Kidney glomerular epithelial cell (primary cell): ENCODE data around the gene FRS2.
"Not testable (repeated sequence)": the region's sequence is repeated elsewhere in the genome, so short reads cannot be mapped to it uniquely, and the experiment has no call there.

ENCODE experiments used
- DNase-seq: peaks from one replicate; lab custom pipeline; 2025; lab: John Stamatoyannopoulos, UW

FRS2 gene

DNA sequence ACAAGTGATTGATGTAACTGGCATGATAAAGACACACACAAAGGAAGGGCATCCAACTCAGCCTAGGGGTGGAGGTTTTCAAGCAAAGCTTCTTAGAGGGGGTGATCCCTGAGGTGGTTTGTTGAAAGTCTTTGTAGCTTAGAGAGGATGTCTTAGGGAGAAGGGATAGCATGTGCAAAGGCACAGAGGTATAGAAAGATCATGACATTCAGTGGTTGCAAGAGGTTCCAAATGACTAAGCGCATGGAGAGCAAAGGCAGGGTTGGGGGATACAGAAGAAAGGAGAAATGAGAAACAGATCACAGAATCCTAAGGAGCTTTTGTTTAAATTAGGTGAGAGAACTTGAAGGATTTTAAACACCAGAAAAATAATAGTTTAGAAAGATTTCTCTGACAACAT is 109.9 kb downstream of the FRS2 start:
- no peak for DNase-seq

DNA sequence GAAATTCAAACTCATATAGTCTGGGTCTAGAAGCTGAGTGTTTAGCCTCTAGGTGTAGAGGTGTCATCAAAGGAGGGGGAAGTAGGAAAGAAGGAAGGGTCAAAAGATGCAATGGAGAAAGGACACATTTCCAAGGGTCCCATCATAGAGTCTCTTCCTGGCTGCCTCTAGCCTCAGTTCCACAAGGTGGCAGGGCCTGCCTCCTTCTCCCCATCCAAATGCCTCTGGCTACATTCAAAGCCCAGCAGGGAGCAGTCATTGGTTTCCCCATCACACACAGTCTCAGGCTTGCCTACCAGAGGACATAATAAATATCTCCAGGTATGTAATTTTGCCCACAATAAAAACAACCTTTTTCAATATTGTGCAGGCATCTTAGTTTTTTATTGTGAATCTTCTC is 113.0 kb downstream of the FRS2 start:
- no peak for DNase-seq

DNA sequence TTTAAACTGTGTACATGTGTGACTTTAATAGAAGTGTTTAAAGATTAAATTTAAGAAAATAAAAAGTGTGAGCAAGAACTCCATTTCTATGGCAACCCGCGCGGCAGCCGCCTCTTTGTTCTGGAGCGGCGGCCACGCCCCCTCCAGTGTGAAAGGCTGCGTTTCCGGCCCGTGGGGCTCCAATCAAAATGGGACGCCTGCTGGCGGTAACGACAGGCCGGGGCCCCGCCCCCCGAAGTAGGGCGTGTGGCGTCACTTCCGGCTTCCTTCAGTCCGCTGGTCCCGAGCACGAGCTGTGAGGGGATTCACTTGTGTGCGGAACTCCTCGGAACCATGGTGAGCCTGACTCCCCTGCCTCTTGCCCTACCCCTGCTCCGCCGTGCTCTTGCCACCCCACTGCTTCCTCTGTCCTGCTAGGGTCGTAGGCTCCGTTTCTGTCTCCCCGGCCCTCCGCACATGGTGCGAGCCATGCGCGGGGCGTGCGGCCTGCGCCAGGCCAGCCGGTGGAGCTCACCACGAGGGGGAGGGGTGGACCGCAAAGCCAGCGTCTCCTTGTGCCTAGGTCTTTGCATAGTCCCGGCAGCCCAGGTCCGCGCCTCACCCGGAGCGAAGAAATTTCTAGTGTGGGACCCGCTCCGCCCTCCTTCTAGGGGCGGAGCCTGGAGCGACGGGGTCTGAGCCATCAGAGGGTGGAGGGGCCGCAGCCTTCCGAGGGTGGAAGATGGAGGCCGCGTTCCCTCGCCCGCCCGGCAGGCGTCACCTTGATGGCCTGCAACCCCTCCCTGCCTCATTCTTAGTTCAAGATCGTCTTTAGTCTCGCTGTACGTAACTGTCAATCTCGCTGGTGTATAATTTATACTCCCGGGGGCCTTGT is 115.2 kb downstream of the FRS2 start, which contains the start of gene CCT2:
Gene CCT2, plus strand, starts transcription at position 271 of the 874 bp plus-strand sequence. Its CDS starts 63 bp downstream, at position 334.
- DNase-seq, result peak; percentile 86

DNA sequence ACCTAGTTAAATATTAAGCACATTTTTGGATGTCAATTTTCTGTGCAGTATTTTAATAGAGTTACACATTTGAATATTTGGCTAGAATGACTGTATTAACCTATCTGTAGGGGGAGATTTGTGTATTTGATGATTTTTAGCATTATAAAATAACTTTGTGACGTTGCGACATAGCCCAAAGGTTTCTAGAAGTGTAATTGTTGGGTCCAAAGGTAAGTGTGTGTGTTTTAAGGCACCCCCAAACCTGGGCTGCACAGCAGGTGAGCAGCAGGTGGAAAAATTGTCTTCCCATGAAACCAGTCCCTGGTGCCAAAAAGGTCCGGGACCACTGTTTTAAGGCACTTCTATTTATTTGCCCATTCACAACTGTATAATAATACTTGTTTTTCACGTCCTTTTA is 118.3 kb downstream of the FRS2 start:
- no peak for DNase-seq

DNA sequence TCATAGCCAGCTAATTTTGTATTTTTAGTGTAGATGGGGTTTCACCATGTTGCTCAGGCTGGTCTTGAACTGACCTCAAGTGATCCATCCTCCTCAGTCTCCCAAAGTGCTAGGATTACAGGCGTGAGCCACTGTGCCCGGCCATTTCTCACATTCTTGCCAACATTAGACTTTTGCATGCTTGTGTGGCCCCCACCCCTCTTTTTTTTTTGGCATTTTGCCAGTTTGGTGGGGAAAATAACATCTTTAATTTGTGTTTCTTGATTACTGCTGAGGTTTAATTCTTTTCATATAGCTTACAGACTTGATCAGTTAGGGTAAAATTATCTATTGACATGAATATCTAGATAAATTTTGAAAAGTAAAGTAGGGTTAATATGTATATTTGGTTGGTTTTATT is 118.9 kb downstream of the FRS2 start:
- DNase-seq, result no peak

DNA sequence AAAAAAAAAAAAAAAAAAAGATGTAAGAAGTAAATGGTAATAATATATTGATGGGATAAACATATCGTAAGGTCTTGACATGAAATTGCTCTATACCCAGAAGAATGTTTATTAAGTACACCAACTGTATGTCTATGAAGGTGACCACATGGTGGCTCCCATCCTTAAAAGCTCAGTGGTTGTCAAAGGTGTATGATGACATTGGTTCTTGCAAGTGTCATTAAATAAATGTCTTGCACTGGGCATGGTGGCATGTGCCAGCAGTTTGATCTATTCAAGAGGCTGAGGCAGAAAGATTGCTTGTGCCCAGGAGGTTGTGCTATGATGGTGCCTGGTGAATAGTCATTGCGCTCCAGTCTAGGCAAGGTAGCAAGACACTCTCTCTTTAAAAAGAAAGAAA is 125.5 kb downstream of the FRS2 start:
- no peak for DNase-seq

DNA sequence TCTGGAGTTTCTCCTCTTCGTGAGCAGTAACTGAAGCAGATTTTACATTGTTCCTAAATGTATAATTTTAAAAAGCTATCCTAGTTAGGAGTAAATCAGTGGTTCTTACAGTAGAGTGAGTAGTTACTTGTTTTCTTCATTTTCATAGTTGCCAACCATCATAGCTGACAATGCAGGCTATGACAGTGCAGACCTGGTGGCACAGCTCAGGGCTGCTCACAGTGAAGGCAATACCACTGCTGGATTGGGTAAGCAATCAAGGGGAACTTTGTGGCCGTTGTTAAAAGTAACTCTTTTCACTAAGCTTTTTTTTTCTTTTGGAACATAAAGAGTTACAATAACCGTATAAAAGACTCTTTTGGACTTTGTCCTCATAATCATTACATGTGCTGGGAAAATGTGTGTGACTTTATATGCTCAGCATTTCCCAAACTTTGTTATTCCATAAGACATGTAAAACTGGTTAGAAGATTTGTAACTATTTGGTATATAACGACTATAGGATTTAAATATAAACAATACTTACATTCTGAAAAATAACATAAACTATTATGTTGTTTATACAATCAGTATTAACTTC is 128.1 kb downstream of the FRS2 start:
- DNase-seq, result no peak

DNA sequence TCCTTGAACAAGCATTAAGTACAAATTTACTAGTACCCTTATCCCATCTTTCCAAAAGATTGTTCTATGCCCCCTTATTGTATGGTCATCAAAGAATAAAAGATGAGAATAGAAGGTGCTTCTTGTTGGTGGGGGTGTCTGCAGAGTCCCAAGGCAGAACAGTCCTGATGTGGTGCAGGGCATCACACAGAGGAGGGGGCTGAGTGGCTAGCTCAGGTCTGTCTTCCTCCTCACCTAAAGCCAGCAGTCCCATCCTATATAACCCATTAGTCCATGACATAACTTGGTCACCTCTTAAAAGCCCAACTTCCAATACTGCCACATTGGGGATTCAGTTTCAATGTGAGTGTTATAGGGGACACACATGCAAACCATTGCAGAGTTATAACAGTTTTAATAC is 130.6 kb downstream of the FRS2 start:
- no peak for DNase-seq

DNA sequence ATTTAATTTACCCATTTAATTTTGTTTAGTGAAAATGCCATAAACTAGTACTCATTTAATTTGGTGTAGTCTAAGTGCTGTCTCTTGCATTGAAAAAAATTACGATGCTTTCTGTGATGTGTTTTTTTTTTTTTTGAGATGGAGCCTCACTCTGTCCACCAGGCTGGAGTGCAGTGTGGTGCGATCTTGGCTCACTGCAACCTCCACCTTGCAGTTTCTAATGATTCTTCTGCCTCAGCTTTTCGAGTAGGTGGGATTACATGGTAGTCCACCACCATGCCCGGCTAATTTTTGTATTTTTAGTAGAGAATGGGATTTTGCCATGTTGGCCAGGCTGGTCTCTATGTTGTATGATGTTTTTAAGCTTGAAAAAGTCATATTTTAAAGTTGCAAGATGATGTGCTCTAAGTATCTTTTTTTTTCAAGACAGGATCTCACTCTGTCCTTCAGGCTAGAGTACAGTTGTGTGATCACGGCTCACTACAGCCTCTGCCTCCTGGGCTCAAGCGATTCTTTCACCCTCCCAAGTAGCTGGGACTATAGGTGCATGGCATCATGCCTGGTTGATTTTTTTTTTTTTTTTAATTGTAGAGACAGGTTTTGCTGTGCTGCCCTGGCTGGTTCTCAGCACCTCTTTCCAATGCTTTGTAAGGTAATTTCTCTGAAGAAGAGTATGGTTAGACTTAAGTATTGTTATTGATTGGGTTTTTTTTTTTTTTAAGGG is 131.9 kb downstream of the FRS2 start:
- no peak for DNase-seq

DNA sequence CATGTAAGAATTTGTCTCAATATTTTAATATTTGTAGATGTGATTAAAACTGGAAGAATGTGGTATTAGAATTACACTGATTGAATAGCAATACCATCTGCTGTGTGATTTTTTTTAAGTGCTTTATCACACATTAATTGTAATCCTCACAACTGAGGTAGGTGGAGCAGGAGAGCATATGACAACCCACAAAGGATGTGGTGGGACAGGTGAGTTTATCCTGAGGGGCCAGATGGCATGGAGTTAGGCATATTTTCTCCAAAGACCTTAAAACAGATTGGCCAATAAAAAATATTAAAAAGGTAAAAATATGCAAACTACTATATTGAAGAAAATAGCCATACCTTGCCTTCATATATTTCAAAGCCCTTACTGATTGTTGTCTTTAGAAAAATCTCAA is 132.8 kb downstream of the FRS2 start:
- DNase-seq, result no peak

DNA sequence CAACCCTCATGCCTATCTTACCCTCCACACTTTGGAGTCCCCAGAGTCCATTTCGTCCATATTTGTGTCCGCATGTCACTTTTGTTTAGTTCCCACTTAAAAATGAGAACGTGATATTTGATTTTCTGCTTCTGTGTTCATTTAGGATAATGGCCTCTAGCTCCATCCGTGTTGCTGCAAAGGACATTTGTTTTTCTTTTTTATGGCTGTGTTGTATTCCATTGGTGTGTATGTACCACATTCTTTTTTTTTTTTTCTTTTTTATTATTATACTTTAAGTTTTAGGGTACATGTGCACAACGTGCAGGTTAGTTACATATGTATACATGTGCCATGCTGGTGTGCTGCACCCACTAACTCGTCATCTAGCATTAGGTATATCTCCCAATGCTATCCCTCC is 133.4 kb downstream of the FRS2 start:
- not testable (repeated sequence) for DNase-seq

DNA sequence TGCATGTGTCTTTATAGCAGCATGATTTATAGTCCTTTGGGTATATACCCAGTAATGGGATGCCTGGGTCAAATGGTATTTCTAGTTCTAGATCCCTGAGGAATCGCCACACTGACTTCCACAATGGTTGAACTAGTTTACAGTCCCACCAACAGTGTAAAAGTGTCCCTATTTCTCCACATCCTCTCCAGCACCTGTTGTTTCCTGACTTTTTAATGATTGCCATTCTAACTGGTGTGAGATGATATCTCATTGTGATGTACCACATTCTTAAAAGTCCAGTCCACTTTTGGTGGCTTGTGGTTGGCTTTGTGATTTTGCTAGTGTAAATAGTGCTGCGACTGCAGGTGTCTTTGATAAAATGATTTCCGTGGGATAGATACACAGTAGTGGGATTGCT is 134.1 kb downstream of the FRS2 start:
- not testable (repeated sequence) for DNase-seq

DNA sequence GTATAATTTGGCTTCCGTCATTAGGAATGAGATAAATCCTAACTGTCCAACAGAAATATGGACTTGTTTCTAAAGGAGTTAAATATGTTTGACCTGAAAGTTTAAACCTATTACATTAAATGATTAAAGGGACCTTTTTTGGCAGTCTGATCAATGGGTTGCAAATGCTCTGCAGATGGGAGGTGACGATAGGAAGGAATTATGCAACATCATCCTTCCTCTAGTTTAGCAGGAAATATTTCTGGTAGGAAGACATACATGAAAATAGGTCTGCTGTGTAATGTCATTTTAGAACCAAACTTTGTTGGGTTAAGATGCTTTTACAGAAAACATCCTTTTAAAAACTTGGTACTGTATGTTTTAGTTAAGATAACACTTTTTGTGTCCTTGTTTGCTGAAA is 137.9 kb downstream of the FRS2 start:
- DNase-seq, result no peak

DNA sequence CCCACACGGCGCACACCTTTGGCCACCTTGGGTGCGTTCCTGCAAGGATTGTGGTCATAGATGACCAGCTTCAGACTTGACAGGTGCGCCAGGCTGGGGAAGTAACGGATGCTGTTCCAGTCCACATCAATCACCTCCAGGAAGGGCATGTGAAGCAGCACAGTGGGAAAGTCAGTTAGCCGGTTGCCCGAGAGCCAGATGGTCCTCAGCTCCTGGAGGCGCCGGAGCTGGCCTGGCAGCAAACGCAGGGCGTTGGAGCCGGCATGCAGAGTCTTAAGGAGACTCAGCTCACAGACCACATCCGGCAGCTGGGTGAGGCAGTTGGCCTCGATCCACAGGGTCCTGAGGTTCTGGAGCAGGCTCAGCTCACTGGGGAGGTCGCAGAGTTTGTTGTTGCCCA is 139.9 kb downstream of the FRS2 start:
- no peak for DNase-seq

DNA sequence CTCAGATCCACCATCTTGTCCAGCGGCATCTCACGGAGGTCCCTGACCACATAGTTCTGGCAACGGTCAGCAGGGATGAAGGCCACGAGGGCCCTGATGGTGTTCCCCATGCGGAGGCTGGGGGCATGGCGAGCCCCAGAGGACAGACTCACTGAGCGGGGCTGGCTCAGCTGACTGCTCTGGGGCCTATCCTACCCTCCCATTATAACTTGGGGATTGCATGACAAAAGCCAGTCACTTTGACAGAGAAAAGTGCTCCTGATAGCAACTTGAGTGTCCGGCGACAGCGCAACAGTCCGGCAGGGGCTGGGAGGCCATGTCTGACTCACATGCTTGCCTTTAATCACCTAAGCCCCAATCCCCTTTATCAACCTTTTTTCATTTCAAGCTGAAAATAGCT is 140.5 kb downstream of the FRS2 start, which contains the start of gene LRRC10:
Gene LRRC10, minus strand, starts transcription at position 179 of the 400 bp plus-strand sequence. Its CDS starts 69 bp downstream, at position 110.
- no peak for DNase-seq

DNA sequence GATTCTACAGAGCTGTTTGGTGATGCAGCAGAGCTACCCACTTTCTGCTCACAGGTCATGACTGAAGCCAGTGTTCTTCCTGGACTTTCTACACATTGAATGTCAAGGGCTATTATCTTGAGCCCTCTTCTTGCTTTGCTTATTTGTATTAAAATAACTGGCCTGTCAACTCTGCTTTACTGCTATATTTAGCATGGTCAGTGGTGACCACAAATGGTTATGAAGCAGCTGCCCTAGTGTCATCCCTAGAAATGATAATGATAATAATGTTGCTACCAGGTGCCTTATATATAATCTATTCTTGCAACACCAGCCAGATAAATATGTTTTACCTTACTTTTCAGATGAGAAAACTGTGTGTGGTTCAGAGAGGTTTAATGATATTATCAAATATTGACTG is 143.2 kb downstream of the FRS2 start:
- no peak for DNase-seq

DNA sequence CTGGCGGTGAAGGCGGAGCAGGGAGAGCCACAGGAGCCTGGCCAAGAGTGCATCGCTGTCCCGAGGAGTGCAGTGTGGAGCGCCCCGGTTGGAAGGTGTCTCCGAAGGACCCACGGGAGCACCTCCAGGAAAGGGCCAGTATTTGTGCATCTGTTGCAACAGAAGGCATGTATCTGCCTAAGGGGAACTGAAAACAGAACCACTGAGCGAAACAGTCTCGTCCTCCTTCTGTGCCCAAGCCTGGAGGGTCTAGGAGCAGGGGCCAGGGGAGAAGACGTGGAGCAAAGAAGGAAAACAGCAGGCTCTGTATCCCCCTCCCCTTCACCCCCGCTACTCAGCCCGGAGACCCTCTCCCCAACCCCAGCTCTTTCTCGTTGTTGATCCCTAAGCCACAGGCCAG is 145.8 kb downstream of the FRS2 start:
- no peak for DNase-seq

DNA sequence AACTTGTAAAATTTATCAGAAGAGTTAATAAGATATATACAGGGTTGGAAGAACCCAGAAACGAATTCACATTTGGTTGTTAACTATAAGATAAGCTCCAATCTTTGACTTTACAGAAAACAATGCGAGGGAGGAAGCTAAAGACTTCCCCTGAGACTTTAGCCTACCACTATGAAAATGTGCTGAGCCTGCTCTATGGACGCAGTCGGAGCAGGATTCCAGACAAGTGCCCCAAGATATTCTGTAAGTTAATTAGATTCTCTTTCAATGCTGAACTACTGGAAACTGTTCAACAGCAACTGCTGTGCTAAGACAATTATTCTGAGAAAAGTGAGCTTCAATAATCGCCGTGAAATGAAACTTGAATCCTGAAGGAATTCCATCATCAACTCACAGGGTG is 148.9 kb downstream of the FRS2 start:
- DNase-seq, result no peak

DNA sequence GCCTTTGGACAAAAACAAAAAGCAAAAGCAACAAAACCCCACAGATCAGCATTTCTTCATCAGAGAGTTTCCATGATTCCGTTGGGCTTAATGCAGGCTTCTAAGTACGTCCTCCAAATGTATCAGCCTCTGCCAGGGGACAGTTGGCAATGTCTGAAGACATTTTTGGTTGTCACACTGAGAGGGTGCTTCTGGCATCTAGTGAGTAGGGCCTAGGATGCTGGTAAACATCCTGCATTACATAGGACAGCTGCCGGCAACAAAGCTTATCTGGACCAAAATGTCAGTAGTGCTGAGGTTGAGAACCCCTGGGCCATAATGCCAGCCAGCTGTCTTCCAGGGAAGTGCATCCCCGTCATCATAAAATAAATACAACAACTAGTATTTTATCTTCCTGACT is 149.9 kb downstream of the FRS2 start:
- no peak for DNase-seq

DNA sequence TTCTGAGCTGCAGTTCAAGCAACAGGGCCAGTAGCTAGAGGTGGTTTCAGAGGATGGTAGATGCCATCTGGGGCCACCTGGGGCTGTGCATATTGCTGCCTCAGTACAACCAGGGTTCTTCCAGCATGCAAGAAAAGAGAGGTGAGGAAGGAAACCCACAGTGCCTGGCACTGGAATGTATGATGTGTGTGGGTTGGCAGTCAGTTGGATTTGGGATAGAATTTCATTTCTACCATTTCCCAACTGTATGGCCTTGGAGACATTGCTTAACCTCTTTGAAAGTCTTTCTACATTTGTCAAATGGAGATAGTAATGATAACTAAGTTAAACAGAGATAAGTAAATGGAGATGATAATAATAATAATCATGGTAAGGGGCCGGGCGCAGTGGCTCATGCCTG is 150.7 kb downstream of the FRS2 start:
- DNase-seq, result no peak

DNA sequence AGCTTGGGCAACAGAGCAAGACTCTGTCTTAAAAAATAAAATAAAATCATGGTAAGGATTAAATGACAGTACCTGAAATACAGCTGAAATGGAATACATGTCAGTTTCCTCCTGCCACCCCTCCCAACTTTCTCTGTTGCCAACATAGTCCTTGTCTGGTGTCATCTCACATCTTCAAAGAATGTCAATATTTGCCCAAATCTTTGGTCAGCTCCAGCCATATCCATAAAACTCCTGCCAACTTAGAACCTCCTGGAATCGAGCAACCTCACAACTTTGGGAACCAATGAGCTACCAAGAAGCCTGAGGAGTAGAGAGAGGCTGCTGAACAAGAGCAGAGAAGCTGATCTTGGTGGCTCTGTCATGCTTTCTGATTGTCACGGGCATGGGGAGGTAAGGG is 151.4 kb downstream of the FRS2 start:
- no peak for DNase-seq

DNA sequence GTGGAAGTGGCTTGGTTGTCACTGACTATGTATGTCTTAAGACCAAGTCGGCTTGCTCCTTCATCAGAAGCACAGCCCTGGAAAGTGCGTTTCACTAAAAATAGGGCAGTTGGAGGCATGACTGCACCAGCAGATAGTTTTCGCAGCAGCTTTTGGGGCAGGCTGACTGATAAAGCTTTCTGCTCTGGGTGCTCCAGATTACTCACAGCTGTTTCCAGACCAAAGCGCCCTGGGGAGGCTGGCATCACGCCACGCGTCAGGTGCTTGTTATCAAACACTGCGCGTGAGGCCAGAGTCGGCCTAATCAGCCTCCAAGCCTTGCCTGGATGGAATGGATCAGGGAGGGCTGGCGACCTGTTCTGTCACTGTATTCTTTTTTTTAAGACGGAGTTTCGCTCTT is 153.8 kb downstream of the FRS2 start:
- no peak for DNase-seq

DNA sequence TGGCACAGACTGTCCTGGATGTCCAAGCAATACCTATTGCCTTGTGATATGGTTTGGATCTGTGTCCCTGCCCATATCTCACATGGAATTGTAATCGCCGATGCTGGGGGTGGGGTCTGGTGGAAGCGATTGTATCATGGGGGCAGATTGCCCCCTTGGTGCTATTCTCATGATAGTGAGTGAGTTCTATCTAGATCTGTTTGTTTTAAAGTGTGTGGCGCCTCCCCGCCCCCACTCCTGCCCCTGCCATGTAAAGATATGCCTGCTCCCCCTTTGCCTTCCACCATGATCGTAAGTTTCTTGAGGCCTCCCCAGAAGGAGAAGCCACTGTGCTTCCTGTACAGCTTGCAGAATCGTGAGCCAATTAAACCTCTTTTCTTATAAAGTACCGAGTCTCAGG is 157.3 kb downstream of the FRS2 start:
- no peak for DNase-seq
